Measurements from ENCODE around the gene EIF3D.

DNA sequence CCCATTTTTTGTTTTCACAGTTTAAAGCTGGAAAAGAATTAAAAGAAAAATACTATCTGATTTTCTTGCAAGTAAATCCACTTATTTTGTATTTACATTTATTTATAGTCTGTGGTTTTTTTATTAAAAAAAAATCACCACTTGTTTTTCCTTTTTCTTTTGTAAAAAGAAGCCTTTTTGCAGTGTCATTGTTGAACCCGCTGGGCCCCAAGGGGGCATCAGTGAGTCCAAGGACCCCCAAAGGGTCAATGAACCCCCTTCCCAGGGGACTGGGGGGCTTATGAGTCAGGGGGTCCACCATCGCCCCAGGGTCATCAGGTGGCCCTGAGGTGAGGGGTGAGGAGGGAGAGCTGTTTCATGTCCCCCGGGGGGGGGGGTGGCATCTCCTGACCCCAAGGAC is 34.0 kb upstream of the EIF3D start:
- TF ChIP-seq, protein P1, sequence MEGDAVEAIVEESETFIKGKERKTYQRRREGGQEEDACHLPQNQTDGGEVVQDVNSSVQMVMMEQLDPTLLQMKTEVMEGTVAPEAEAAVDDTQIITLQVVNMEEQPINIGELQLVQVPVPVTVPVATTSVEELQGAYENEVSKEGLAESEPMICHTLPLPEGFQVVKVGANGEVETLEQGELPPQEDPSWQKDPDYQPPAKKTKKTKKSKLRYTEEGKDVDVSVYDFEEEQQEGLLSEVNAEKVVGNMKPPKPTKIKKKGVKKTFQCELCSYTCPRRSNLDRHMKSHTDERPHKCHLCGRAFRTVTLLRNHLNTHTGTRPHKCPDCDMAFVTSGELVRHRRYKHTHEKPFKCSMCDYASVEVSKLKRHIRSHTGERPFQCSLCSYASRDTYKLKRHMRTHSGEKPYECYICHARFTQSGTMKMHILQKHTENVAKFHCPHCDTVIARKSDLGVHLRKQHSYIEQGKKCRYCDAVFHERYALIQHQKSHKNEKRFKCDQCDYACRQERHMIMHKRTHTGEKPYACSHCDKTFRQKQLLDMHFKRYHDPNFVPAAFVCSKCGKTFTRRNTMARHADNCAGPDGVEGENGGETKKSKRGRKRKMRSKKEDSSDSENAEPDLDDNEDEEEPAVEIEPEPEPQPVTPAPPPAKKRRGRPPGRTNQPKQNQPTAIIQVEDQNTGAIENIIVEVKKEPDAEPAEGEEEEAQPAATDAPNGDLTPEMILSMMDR (IDR thresholded peaks at IDR 0.05; ENCODE audit: low read length): no peak
- TF ChIP-seq EZH2 (optimal IDR thresholded peaks at IDR 0.05; ENCODE audit: low read depth, low read length) (no peak), EZH2phosphoT487 (IDR thresholded peaks at IDR 0.05; ENCODE audit: low read length) (no peak)
